Stimulated activated CD4-positive, alpha-beta T cell treated with anti-CD3 and anti-CD28 coated beads, TNF-alpha, amount 100 ng/mL, for 1 hour (primary cell): Measurements from ENCODE around the gene CUL3.
"Not testable (repeated sequence)": the region's sequence is repeated elsewhere in the genome, so short reads cannot be mapped to it uniquely, and the experiment has no call there.

Experiments used
- DNase-seq, 3 donors: peaks; one replicate each; pipeline ENCODE4 v3.0.0-alpha.2; 2020; ENCODE audit warnings: low read depth in 3 of 3, low spot score in 1 of 3

CUL3 gene

GRCh38 chr2:224583033-224583432, 2.1 kb downstream of the CUL3 start:
- not testable (repeated sequence) for DNase-seq

- no peak for DNase-seq
Measured at GRCh38 chr2:224580248-224580647, 4.9 kb downstream of the CUL3 start.

DNA sequence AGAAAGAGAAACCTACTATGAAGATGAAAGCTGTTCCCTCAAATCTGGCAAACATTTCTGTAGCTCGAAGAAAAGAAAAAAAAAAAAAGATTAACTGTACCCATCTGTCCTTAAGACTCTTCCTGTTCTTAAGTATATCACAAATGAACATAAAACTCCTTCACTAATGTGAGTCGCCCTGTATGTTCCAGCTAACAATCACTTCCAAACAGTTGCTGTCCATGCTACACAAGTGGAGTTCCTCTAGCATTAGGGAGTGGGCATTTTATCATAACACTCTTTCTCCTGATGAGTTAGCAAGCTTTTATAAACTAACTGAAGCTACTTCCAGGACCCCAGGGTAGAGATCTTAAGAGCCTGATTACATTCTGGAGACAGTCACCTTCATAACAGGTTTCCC, 5.8 kb downstream of the CUL3 start:
- DNase-seq = no peak

DNA sequence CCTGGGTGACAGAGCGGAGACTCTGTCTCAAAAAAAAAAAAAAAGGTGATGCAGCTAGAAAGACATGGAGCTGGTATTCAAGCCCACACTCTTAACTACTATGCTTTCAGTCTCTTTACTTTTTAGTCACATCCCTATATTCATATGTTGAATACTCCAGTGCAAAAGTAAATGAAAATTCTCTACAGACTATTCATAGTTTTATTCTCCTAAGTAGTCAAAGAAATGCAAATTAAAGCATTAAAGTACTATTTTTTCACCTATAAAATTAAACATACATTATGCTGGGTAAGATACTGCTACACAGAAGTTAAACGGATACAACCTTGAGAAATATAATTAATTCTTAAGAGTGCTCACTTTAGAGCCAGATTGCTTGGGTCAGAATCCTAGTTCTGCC, 7.6 kb downstream of the CUL3 start:
- no peak for DNase-seq

- DNase-seq = no peak
Measured at GRCh38 chr2:224576088-224576715, 9.0 kb downstream of the CUL3 start.

- no peak for DNase-seq
Measured at GRCh38 chr2:224574423-224575084, 10.6 kb downstream of the CUL3 start.

GRCh38 chr2:224573724-224574123, 11.4 kb downstream of the CUL3 start:
- no peak for DNase-seq

- DNase-seq = no peak
Measured at GRCh38 chr2:224572338-224572737, 12.8 kb downstream of the CUL3 start.

DNA sequence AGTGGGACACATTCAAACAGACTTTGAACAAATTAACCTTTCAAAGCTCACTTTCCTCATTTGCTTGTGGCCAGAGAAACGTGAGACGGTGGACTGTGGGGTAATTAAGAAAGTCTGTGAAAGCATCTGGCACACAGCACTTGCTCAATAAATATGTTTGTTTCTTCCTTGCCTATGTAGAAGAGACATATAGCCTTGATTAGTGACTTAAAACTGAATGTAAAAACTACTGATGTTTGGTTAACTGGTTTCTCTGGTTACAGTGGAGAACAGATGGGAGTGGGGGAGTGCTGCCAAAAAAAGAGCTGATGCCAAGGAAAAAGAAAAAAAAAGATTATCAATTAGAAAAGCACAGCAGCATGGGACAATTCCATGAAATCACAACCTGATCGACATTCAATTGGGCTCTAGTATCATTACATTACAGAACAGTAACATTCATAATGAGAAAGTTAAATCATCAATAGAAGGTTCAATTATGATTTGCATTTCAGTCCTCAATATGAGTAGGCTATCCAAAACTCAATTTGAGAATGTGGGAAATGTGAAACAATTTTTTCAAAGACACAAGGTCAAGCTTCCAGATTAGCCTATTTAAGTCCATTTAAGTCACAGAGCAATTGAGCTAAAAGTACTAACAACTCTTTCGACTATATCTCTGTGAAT, 14.7 kb downstream of the CUL3 start:
- no peak for DNase-seq

GRCh38 chr2:224569654-224570053, 15.5 kb downstream of the CUL3 start:
- no peak for DNase-seq

DNA sequence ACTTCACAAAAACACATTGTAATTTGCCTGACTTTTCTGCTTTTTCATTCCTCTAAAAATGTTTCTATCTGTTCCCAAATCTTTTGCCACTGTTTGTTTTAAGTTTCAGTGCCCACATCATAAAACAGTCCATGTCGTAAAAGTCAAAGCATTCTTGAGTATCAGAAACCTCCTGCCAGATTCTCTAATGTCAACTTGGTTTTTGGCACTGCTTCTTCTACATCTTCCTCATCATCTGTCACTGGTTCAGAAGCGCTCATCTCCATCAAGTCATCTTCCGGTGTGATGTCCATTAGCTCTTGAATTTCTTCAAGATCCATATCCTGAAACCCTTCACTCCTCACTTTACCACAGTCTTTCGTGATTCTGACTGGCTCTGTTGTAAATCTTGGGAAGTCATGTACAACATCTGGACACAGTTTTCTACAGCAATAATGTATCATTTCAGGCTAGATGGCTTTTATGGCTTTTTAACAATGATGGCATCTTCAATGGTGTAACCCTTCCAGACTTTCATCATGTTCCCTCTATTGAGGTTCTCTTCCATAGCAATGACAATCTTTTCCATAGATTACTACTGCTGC, 19.6 kb downstream of the CUL3 start:
- no peak for DNase-seq

DNA sequence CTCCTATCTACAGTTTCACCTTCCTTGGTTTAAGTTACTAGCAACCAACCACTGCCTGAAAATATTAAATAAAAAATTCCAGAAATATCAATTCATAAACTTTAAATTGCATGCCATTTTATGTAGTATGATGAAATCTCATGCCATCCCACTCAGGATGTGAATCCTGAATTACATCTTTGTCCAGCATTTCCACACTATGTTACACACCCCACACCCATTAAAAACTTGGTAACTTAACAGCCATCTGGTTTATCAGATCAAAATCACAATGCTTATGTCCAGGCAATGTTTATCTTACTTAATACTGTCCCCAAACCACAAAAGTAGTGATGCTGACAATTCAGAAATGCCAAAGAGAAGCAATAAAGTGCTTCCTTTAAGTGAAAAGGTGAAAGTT, 21.6 kb downstream of the CUL3 start:
- no peak for DNase-seq

- no peak for DNase-seq
Measured at GRCh38 chr2:224562831-224563230, 22.3 kb downstream of the CUL3 start.

DNA sequence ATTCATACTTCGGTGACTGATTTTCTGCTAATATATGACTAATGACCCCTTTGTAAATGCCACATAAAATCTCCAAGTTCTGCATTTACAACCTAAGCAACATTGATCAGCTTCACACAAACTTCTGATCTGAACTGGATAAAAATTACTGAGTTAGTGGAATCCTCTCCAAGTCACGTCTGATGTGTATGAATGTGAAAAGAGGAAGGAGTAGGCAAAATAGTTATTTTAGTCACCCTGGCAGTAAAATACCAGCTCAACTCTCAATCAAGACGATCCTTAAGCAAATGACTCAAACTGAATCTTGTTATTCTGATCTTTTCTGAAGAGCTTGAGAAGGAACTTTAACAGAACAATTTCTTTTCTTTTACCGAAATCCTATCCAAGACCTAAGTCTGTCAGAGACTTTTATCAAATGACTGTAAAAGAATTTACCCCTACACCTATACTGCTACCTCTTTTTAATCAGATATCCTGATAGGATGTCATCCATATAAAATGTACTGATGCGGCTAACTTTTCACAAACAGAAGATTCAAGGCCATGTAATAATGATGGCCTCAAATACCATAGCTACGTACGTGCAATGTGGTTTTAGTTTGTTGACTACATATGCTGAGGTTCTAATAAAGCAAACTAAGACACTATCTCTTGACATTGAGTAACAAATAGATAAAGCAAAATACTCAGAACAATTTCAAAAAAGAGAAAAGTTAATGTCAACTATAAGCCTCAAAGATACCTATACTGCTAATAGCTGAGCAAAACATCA, 23.7 kb downstream of the CUL3 start:
- DNase-seq = no peak

- DNase-seq = no peak
Measured at GRCh38 chr2:224560549-224560948, 24.6 kb downstream of the CUL3 start.

DNA sequence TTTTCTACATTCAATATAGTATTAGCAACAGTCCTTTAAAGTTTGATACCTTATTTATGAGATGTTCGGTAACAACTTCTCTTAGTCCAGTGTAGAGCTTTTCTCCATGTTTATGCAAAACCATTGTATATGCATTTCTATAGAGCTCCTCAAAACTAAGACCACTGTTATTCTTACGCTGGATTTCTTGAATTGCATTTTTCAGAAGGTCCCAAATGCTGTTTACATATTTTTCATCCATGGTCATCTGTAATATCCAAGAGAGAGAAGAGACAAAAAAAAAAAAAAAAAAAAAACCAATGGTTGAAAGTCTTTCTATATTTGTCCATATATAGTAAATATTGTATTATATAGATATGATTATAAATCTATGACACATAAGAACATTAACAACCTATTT, 27.6 kb downstream of the CUL3 start:
- DNase-seq = no peak

- no peak for DNase-seq
Measured at GRCh38 chr2:224556381-224556780, 28.8 kb downstream of the CUL3 start.

- DNase-seq = no peak
Measured at GRCh38 chr2:224555823-224556366, 29.3 kb downstream of the CUL3 start.

DNA sequence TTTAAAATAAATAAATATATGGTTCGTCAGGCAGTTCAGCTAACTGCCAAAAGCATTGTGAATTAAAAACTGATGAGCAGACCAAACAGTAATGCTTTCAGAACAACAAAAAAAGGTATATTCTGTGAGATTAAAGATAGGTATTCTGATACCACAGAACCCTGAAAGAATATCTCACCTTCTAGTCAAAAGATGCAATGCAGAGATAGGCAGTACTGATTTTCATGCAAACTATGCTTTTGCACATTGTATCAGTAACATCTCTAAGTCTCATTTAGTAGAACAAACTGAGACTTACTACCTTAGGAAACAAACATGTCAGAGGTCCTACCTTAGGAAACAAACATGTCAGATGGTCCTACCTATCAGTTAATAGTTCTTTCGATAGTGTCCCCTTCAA, 32.4 kb downstream of the CUL3 start:
- DNase-seq = no peak

GRCh38 chr2:224551693-224552092, 33.5 kb downstream of the CUL3 start:
- DNase-seq = no peak

GRCh38 chr2:224546926-224547325, 38.2 kb downstream of the CUL3 start:
- DNase-seq = no peak
